Measurements from ENCODE around the gene FMNL3.

FMNL3 gene

DNA sequence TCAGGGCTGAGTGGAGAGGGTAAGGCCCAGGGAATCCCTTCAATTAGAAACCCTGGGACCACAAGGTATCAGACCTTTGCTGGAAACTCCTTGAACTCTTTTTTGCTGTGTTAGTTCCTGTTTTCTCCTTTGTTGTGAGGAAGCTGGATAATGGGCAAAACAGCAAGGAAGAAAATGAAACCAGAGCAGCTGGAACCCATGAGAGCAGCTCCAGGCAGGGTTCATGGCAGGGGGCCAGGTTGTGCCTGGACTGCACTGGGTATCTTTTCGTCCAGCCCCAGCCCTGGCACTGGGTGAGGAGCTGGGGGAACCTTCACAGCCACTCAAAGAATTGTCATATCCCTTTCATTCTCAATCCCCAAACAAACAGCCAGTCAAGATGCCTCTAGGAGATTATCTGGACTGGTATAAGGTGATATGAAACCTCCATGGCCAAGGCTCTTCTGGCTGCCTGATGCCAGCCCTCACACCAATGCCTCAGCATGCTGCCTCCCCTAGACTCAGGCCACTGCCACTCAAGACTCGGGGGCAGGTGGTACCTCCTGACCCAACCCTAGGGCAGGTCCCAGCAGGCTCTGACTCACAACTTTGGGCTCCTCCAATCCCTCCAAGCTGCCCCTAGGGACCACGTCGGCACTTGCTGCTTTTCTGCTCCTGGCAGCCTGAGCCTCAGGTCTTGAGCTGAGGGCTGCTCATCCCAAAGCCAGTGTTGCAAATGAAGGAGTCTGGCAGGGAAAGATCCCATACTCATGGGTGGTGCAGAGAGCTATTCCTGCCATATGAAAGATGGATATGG lies 118.3 kb downstream of the FMNL3 start:
- TF ChIP-seq, protein P1, sequence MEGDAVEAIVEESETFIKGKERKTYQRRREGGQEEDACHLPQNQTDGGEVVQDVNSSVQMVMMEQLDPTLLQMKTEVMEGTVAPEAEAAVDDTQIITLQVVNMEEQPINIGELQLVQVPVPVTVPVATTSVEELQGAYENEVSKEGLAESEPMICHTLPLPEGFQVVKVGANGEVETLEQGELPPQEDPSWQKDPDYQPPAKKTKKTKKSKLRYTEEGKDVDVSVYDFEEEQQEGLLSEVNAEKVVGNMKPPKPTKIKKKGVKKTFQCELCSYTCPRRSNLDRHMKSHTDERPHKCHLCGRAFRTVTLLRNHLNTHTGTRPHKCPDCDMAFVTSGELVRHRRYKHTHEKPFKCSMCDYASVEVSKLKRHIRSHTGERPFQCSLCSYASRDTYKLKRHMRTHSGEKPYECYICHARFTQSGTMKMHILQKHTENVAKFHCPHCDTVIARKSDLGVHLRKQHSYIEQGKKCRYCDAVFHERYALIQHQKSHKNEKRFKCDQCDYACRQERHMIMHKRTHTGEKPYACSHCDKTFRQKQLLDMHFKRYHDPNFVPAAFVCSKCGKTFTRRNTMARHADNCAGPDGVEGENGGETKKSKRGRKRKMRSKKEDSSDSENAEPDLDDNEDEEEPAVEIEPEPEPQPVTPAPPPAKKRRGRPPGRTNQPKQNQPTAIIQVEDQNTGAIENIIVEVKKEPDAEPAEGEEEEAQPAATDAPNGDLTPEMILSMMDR (conservative IDR thresholded peaks at IDR 0.05; ENCODE audit: control insufficient read depth, insufficient read depth, low read depth, low read length) = no peak
- H3K4me3 ChIP-seq (ENCODE audit: control insufficient read depth, low read depth, low read length) = no peak overlapping the region
- peak; percentile 23 for DNase-seq (ENCODE audit: low read depth)

DNA sequence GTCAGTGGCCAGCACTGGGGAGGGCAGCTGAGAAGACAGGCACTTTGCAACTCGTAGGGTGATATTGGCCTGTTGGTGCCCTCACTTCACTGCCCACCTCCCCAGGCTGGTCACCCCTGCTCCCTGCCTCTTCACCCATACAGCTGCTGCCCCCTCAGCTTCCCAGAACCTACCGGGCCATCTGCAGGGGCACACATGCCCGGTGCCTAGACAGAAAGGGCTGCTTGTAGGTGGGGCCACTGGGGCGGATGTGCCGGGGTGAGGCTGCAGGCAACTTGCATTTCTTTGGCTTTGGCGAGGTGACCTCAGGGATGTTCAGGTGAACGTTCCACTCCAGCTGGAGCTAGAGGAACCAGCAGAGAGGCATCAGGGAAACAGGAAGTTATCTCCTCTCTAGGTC lies 118.9 kb downstream of the FMNL3 start:
- TF ChIP-seq, protein P1 (conservative IDR thresholded peaks at IDR 0.05; ENCODE audit: control insufficient read depth, insufficient read depth, low read depth, low read length) = no peak
- H3K4me3 ChIP-seq (ENCODE audit: control insufficient read depth, low read depth, low read length) = no peak overlapping the region
- no peak for DNase-seq (ENCODE audit: low read depth)

DNA sequence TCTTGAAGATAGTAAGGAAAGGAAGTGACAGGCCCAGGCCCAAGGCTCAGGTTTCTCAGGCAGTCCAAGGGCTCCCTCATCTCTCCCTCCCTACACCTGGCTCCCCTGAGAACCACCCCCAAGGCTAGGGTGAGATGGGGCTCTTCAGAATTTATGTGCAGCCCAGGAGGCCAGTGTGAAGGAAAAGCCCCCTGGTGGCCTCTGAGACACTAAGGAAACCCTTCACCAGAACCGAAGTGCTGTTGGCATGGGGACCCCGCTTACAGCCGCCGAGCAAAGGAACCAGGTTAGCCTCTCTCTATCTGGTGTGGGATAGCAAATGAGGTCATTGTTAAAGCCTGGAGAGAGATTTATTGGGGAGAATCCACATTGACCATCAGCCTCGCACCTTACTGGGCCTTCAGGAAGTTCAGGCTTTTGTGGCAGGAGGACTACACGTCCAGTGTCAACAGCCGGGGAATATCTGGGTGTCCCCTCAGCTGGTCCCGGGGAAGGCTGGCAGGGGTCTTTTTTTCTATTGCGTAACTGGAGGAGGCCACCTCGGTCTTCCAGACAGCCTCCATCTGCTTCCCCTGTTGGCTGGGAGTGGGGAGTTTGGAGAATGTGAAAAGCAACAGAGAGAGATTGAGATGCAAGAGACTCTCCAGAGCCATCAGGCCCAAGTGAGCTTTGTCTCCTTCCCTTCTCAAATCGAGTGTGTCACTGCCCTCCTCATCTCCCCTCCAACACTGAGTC lies 119.9 kb downstream of the FMNL3 start:
- TF ChIP-seq, protein P1 (conservative IDR thresholded peaks at IDR 0.05; ENCODE audit: control insufficient read depth, insufficient read depth, low read depth, low read length) = no peak
- no peak for DNase-seq (ENCODE audit: low read depth)
- H3K4me3 ChIP-seq (ENCODE audit: control insufficient read depth, low read depth, low read length) = no peak overlapping the region

Data from fibroblast of mammary gland (primary cell).